D721Med (cell line): ENCODE results near the gene DAPK1.

ENCODE experiments used
- DNase-seq: peaks from one replicate; pipeline ENCODE4 v3.0.0; 2011; ENCODE audit warnings: low spot score; ENCODE audit not compliant: insufficient read length
- FAIRE-seq: peaks from 2 replicates; lab custom pipeline; 2011; peaks lifted over from hg19 to GRCh38; lab: Jason Lieb, UNC
- CTCF ChIP-seq: IDR thresholded peaks from 2 replicates; pipeline ENCODE4 v1.5.1; 2012; ENCODE audit warnings: mild to moderate bottlenecking, control low read depth; ENCODE audit not compliant: insufficient read depth; ENCODE audit errors: missing control alignments

The DAPK1 gene

GRCh38 chr9:87503430-87503829 is 5.8 kb downstream of the DAPK1 start:
- FAIRE-seq, result no peak
- no peak for TF ChIP-seq CTCF
- no peak for DNase-seq

GRCh38 chr9:87503927-87504326 is 6.3 kb downstream of the DAPK1 start:
- FAIRE-seq (no peak), DNase-seq (no peak)
- TF ChIP-seq CTCF, result no peak

- no peak for TF ChIP-seq CTCF
- no peak for DNase-seq
- no peak for FAIRE-seq
These were observed 7.3 kb downstream of the DAPK1 start for GRCh38 chr9:87504938-87505337.

- FAIRE-seq, result no peak
- TF ChIP-seq CTCF, result no peak
- no peak for DNase-seq
These were observed 8.4 kb downstream of the DAPK1 start for GRCh38 chr9:87505869-87506678.

- TF ChIP-seq CTCF, result no peak
- no peak for DNase-seq
- FAIRE-seq, result no peak
These were observed 9.9 kb downstream of the DAPK1 start for GRCh38 chr9:87507576-87507975.

GRCh38 chr9:87510252-87510683 is 12.6 kb downstream of the DAPK1 start:
- no peak for TF ChIP-seq CTCF
- DNase-seq, result no peak
- no peak for FAIRE-seq

GRCh38 chr9:87512311-87512710 is 14.6 kb downstream of the DAPK1 start:
- TF ChIP-seq CTCF, result no peak
- no peak for FAIRE-seq
- DNase-seq, result no peak
